ENCODE data around the gene PSMC6.
"Not testable (repeated sequence)": the region's sequence is repeated elsewhere in the genome, so short reads cannot be mapped to it uniquely, and the experiment has no call there.

The PSMC6 gene

GRCh38 chr14:52723514-52724359 is 16.7 kb downstream of the PSMC6 start:
- DNase-seq, result no peak

- DNase-seq, result no peak
Observed at GRCh38 chr14:52724360-52724644, 17.3 kb downstream of the PSMC6 start.

GRCh38 chr14:52727509-52727908 is 20.5 kb downstream of the PSMC6 start:
- DNase-seq, result not testable (repeated sequence)

- DNase-seq, result not testable (repeated sequence)
Observed at GRCh38 chr14:52729035-52729434, 22.0 kb downstream of the PSMC6 start.

- no peak for DNase-seq
Observed at GRCh38 chr14:52729585-52729924, 22.6 kb downstream of the PSMC6 start.

- peak; percentile 99 for DNase-seq
Observed at GRCh38 chr14:52729925-52730708, 23.1 kb downstream of the PSMC6 start, which contains the start of gene STYX. Gene STYX, plus strand, starts transcription at chr14:52730166. Its CDS starts 309 bp downstream, at chr14:52730475.

- no peak for DNase-seq
Observed at GRCh38 chr14:52730709-52731111, 23.7 kb downstream of the PSMC6 start.

- DNase-seq, result no peak
Observed at GRCh38 chr14:52733824-52734223, 26.8 kb downstream of the PSMC6 start.

- DNase-seq, result no peak
Observed at GRCh38 chr14:52735921-52736489, 29.0 kb downstream of the PSMC6 start.

GRCh38 chr14:52738409-52738808 is 31.4 kb downstream of the PSMC6 start:
- DNase-seq, result peak in 1 of 2 experiments; percentile 6

- no peak for DNase-seq
Observed at GRCh38 chr14:52740751-52741150, 33.8 kb downstream of the PSMC6 start.

GRCh38 chr14:52741865-52742264 is 34.9 kb downstream of the PSMC6 start:
- no peak for DNase-seq

GRCh38 chr14:52748647-52749292 is 41.8 kb downstream of the PSMC6 start:
- DNase-seq, result no peak

- DNase-seq, result no peak
Observed at GRCh38 chr14:52755607-52756316, 48.8 kb downstream of the PSMC6 start.

- DNase-seq, result no peak
Observed at GRCh38 chr14:52759145-52759544, 52.1 kb downstream of the PSMC6 start.

- DNase-seq, result not testable (repeated sequence)
Observed at GRCh38 chr14:52762923-52763322, 55.9 kb downstream of the PSMC6 start.

GRCh38 chr14:52767058-52767833 is 60.2 kb downstream of the PSMC6 start:
- DNase-seq, result no peak

- DNase-seq, result no peak
Observed at GRCh38 chr14:52769887-52770286, 62.9 kb downstream of the PSMC6 start.

GRCh38 chr14:52776816-52777215 is 69.8 kb downstream of the PSMC6 start:
- no peak for DNase-seq

Data from NCI-H524 (cell line).